Upper lobe of left lung (tissue), 6 donors: ENCODE data around the gene CELSR1. TPM values are rescaled to one million over a fixed set of nuclear protein-coding genes. Genes with fewer than 3 reads are reported as not detected.

Experiments
- ATAC-seq, 2 donors: fragments of 200-7000 bp; cut with Tn5 transposase; one replicate each; pipeline ENCODE4 v1.9.1; 2022; ENCODE audit warnings: mild to moderate bottlenecking in 2 of 2, moderate library complexity in 2 of 2; ENCODE audit not compliant: low FRiP score in 2 of 2
- DNase-seq, 2 donors: peaks; one replicate each; pipeline ENCODE4 v3.0.0-alpha.2; 2019 to 2020
- H3K27ac ChIP-seq, 4 donors: fragments of 200-600 bp; sonication (generic); one replicate each; pipeline ENCODE4 v1.5.1; 2016 to 2019
- H3K27me3 ChIP-seq, 4 donors: fragments of 200-600 bp; sonication (generic); one replicate each; pipeline ENCODE4 v1.5.1; 2017 to 2019
- H3K36me3 ChIP-seq, 4 donors: fragments of 200-600 bp; sonication (generic); one replicate each; pipeline ENCODE4 v1.5.1; 2016 to 2019
- H3K4me1 ChIP-seq, 4 donors: fragments of 200-600 bp; sonication (generic); one replicate each; pipeline ENCODE4 v1.5.1; 2018 to 2019
- H3K4me3 ChIP-seq, 4 donors: fragments of 200-600 bp; sonication (generic); one replicate each; pipeline ENCODE4 v1.5.1; 2017 to 2019; ENCODE audit warnings: mild to moderate bottlenecking in 2 of 4, moderate library complexity in 1 of 4
- H3K9me3 ChIP-seq, 4 donors: fragments of 200-600 bp; sonication (generic); one replicate each; pipeline ENCODE4 v1.5.1; 2018 to 2019
- CTCF ChIP-seq, 6 experiments: fragments of 450-650 bp in 4 of 6; fragments of 200-600 bp in 2 of 6; sonication (generic) in 2 of 6; IDR thresholded peaks; one replicate each; pipeline ENCODE4 v1.5.1; 2016 to 2019; ENCODE audit warnings: antibody characterized with exemption in 6 of 6
- EP300 ChIP-seq, 4 donors: sonication (generic); formaldehyde crosslinking; IDR thresholded peaks; one replicate each; pipeline ENCODE4 v1.5.1; 2017; ENCODE audit warnings: antibody characterized with exemption in 4 of 4, control low read depth in 2 of 4
- POLR2A ChIP-seq, 4 donors: fragments of 450-650 bp; IDR thresholded peaks; one replicate each; pipeline ENCODE4 v1.5.1; 2016 to 2017; ENCODE audit warnings: antibody characterized with exemption in 4 of 4, mild to moderate bottlenecking in 2 of 4
- POLR2AphosphoS5 ChIP-seq, 2 donors: sonication (generic); formaldehyde crosslinking; IDR thresholded peaks; one replicate each; pipeline ENCODE4 v1.5.1; 2017; ENCODE audit warnings: antibody characterized with exemption in 2 of 2
- WGBS, 2 donors: methylation state at CpG; one replicate each; pipeline ENCODE4 v1.1.5; 2017 to 2018; 5-methylcytosine and 5-hydroxymethylcytosine counted together
- total RNA-seq, 6 donors: library from RNA; depleted of rRNA in 4 of 6; stranded (reverse); fragments of >200 nt in 4 of 6; gene quantifications; one replicate each; pipeline versions ENCODE4 v1.1.0 to v1.2.1, GENCODE V29; 2016 to 2021
- donor health status: DM: no; HTN: no; CAD: no; lungs with moderate emphysema.
- donor health status: DM: no; HTN: yes; CAD: no; lungs with severe emphysema.

Gene CELSR1
- total RNA-seq, 6 donors from 2014 or later: 45.1 to 145 (median 80.1) TPM

GRCh38 chr22:46362203-46362933, 175.1 kb downstream of the CELSR1 start:
- Histone ChIP-seq H3K27me3 (no peaks in the 10 kb centered on the region), H3K4me3 (no peak overlapping the region), H3K36me3 (peaks cover 0 to 56% (median 26%) of the 10 kb centered on the region in 4 donors), H3K27ac (no peak overlapping the region), H3K9me3 (no peaks in the 10 kb centered on the region), H3K4me1 (peaks cover 0 to under 1% (median 0%) of the 10 kb centered on the region in 4 donors)
- TF ChIP-seq EP300 (IDR thresholded peaks at IDR 0.05) (no peak), CTCF (IDR thresholded peaks at IDR 0.05) (no peak), POLR2A (IDR thresholded peaks at IDR 0.05) (no peak), POLR2AphosphoS5 (IDR thresholded peaks at IDR 0.05) (no peak)
- WGBS, 2 donors: 57 to 62% methylated on average over 15 to 16 of the region's 25 CpGs
- DNase-seq (peak in 1 of 2 donors; percentile 80), ATAC-seq (no peak)

- TF ChIP-seq CTCF (IDR thresholded peaks at IDR 0.05) (no peak), POLR2A (IDR thresholded peaks at IDR 0.05) (no peak), EP300 (IDR thresholded peaks at IDR 0.05) (no peak)
- H3K4me1 ChIP-seq: no peaks in the 10 kb centered on the region
- DNase-seq: no peak
- H3K36me3 ChIP-seq: peaks cover 0 to 57% (median 29%) of the 10 kb centered on the region in 4 donors
- H3K27ac ChIP-seq: no peak overlapping the region
- no peaks in the 10 kb centered on the region for H3K9me3 ChIP-seq
- ATAC-seq: no peak
- H3K4me3 ChIP-seq: no peak overlapping the region
- no peaks in the 10 kb centered on the region for H3K27me3 ChIP-seq
- whole genome bisulfite sequencing, 2 donors: 75 to 78% methylated on average over 9 to 10 of the region's 11 CpGs
Measured at GRCh38 chr22:46361826-46362202, 175.6 kb downstream of the CELSR1 start.

GRCh38 chr22:46360891-46361290, 176.5 kb downstream of the CELSR1 start:
- WGBS, 2 donors: 90 to 94% methylated on average over 10 of the region's 10 CpGs
- H3K4me1 ChIP-seq: no peaks in the 10 kb centered on the region
- no peak overlapping the region for H3K4me3 ChIP-seq
- no peak overlapping the region for H3K27ac ChIP-seq
- peaks cover 0 to 60% (median 36%) of the 10 kb centered on the region in 4 donors for H3K36me3 ChIP-seq
- no peaks in the 10 kb centered on the region for H3K9me3 ChIP-seq
- DNase-seq: no peak
- no peaks in the 10 kb centered on the region for H3K27me3 ChIP-seq
- TF ChIP-seq POLR2AphosphoS5 (IDR thresholded peaks at IDR 0.05): no peak
- no peak for TF ChIP-seq EP300 (IDR thresholded peaks at IDR 0.05)
- no peak for TF ChIP-seq POLR2A (IDR thresholded peaks at IDR 0.05)
- TF ChIP-seq CTCF (IDR thresholded peaks at IDR 0.05): no peak
- no peak for ATAC-seq

GRCh38 chr22:46360097-46360496, 177.3 kb downstream of the CELSR1 start:
- 85 to 90% methylated on average over 5 of the region's 5 CpGs for WGBS, 2 donors
- H3K4me1 ChIP-seq: no peaks in the 10 kb centered on the region
- no peak overlapping the region for H3K27ac ChIP-seq
- H3K36me3 ChIP-seq: peaks cover 0 to 66% (median 41%) of the 10 kb centered on the region in 4 donors
- H3K27me3 ChIP-seq: no peaks in the 10 kb centered on the region
- H3K4me3 ChIP-seq: no peak overlapping the region
- TF ChIP-seq CTCF (IDR thresholded peaks at IDR 0.05) (no peak), EP300 (IDR thresholded peaks at IDR 0.05) (no peak), POLR2A (IDR thresholded peaks at IDR 0.05) (no peak), POLR2AphosphoS5 (IDR thresholded peaks at IDR 0.05) (no peak)
- no peaks in the 10 kb centered on the region for H3K9me3 ChIP-seq
- DNase-seq: no peak
- no peak for ATAC-seq

GRCh38 chr22:46359362-46359761, 178.1 kb downstream of the CELSR1 start:
- no peaks in the 10 kb centered on the region for H3K9me3 ChIP-seq
- no peaks in the 10 kb centered on the region for H3K4me1 ChIP-seq
- no peak overlapping the region for H3K27ac ChIP-seq
- H3K4me3 ChIP-seq: no peak overlapping the region
- H3K27me3 ChIP-seq: no peaks in the 10 kb centered on the region
- TF ChIP-seq POLR2AphosphoS5 (IDR thresholded peaks at IDR 0.05): no peak
- no peak for TF ChIP-seq EP300 (IDR thresholded peaks at IDR 0.05)
- no peak for TF ChIP-seq CTCF (IDR thresholded peaks at IDR 0.05)
- TF ChIP-seq POLR2A (IDR thresholded peaks at IDR 0.05): no peak
- no peak for ATAC-seq
- H3K36me3 ChIP-seq: peaks cover 0 to 67% (median 43%) of the 10 kb centered on the region in 4 donors
- peak in 1 of 2 donors; percentile 73 for DNase-seq
- 87 to 89% methylated on average over 8 to 9 of the region's 14 CpGs for WGBS, 2 donors
